Activated CD4-positive, alpha-beta T cell treated with anti-CD3 and anti-CD28 coated beads, Interleukin-2, amount 10 ng/mL, durations not matched to agents 7 days and 5 days (primary cell): Measurements from ENCODE around the gene SASH1. TPM values are rescaled to one million over a fixed set of nuclear protein-coding genes. Genes with fewer than 3 reads are reported as not detected.
A peak's percentile ranks its signal among the peaks of the same experiment; 100 is the strongest.

Experiments
- CTCF ChIA-PET: fragments of 350-600 bp; sonication (Branson Sonifier 250); formaldehyde crosslinking; loops from one replicate; lab custom pipeline; 2021; ENCODE audit warnings: antibody characterized with exemption; lab: Charles Lee
- POLR2A ChIA-PET: fragments of 350-600 bp; sonication (Branson Sonifier 250); formaldehyde crosslinking; loops from one replicate; lab custom pipeline; 2021; ENCODE audit warnings: antibody characterized with exemption; lab: Charles Lee
- DNase-seq: peaks from one replicate; pipeline ENCODE4 v3.0.0-alpha.2; 2020
- H3K27ac Mint-ChIP-seq: one replicate; pipeline ENCODE4 v1.8.0; 2021; ENCODE audit warnings: mild to moderate bottlenecking, moderate library complexity, mixed read lengths
- H3K27me3 Mint-ChIP-seq: one replicate; pipeline ENCODE4 v1.8.0; 2021; ENCODE audit warnings: mixed read lengths
- H3K36me3 Mint-ChIP-seq: one replicate; pipeline ENCODE4 v1.8.0; 2021; ENCODE audit warnings: low read depth, mixed read lengths
- H3K4me1 Mint-ChIP-seq: one replicate; pipeline ENCODE4 v1.8.0; 2021; ENCODE audit warnings: mixed read lengths
- H3K4me3 Mint-ChIP-seq: one replicate; pipeline ENCODE4 v1.8.0; 2021; ENCODE audit warnings: mild to moderate bottlenecking, moderate library complexity, mixed read lengths
- H3K9me3 Mint-ChIP-seq: one replicate; pipeline ENCODE4 v1.8.0; 2021; ENCODE audit warnings: mixed read lengths
- total RNA-seq, 2 experiments: library from RNA; stranded (reverse); gene quantifications; one replicate each; pipeline ENCODE4 v1.2.3, GENCODE V29; 2021

Gene SASH1
- total RNA-seq, 2 experiments from 2014 or later, result 0.47 to 0.50 TPM

GRCh38 chr6:148561629-148562028 lies 219.0 kb downstream of the SASH1 start:
- no peaks in the 10 kb centered on the region for H3K9me3 Mint-ChIP-seq
- no peak overlapping the region for H3K4me3 Mint-ChIP-seq
- H3K36me3 Mint-ChIP-seq, result no peaks in the 10 kb centered on the region
- POLR2A ChIA-PET, result no interaction called here
- H3K27ac Mint-ChIP-seq, result no peak overlapping the region
- H3K27me3 Mint-ChIP-seq, result peaks cover 22% of the 10 kb centered on the region
- CTCF ChIA-PET, result no interaction called here
- no peak for DNase-seq
- peaks cover 8% of the 10 kb centered on the region for H3K4me1 Mint-ChIP-seq

GRCh38 chr6:148563066-148563465 lies 220.4 kb downstream of the SASH1 start:
- POLR2A ChIA-PET, result no interaction called here
- Mint-ChIP-seq H3K9me3 (no peaks in the 10 kb centered on the region), H3K27me3 (peaks cover 16% of the 10 kb centered on the region), H3K4me3 (no peak overlapping the region), H3K4me1 (peaks cover 2% of the 10 kb centered on the region), H3K36me3 (no peaks in the 10 kb centered on the region), H3K27ac (no peak overlapping the region)
- DNase-seq, result no peak
- CTCF ChIA-PET, result no interaction called here

GRCh38 chr6:148564494-148565035 lies 221.9 kb downstream of the SASH1 start:
- DNase-seq, result no peak
- no peaks in the 10 kb centered on the region for H3K36me3 Mint-ChIP-seq
- ChIA-PET POLR2A (no interaction called here), CTCF (interaction anchor here (1.3 kb wide), 1 partner anchor 14 kb away, joined by 4 read pairs; no protein-coding TSS in a partner anchor)
- H3K4me1 Mint-ChIP-seq, result peaks cover 1% of the 10 kb centered on the region
- H3K4me3 Mint-ChIP-seq, result no peak overlapping the region
- peaks cover 13% of the 10 kb centered on the region for H3K27me3 Mint-ChIP-seq
- no peaks in the 10 kb centered on the region for H3K9me3 Mint-ChIP-seq
- no peak overlapping the region for H3K27ac Mint-ChIP-seq

- Mint-ChIP-seq H3K27me3 (peaks cover 13% of the 10 kb centered on the region), H3K27ac (no peak overlapping the region), H3K4me3 (no peak overlapping the region), H3K36me3 (no peaks in the 10 kb centered on the region), H3K9me3 (no peaks in the 10 kb centered on the region), H3K4me1 (peaks cover 1% of the 10 kb centered on the region)
- CTCF ChIA-PET, result no interaction called here
- DNase-seq, result no peak
- POLR2A ChIA-PET, result no interaction called here
Observed at GRCh38 chr6:148565321-148565926, 222.8 kb downstream of the SASH1 start.

GRCh38 chr6:148565930-148566663 lies 223.5 kb downstream of the SASH1 start:
- Mint-ChIP-seq H3K27ac (no peak overlapping the region), H3K4me3 (no peak overlapping the region), H3K4me1 (peaks cover 1% of the 10 kb centered on the region), H3K9me3 (no peaks in the 10 kb centered on the region), H3K27me3 (peaks cover 13% of the 10 kb centered on the region), H3K36me3 (no peaks in the 10 kb centered on the region)
- CTCF ChIA-PET, result no interaction called here
- no peak for DNase-seq
- POLR2A ChIA-PET, result no interaction called here

GRCh38 chr6:148566664-148567350 lies 224.2 kb downstream of the SASH1 start:
- ChIA-PET POLR2A (no interaction called here), CTCF (no interaction called here)
- peaks cover 1% of the 10 kb centered on the region for H3K4me1 Mint-ChIP-seq
- H3K36me3 Mint-ChIP-seq, result no peaks in the 10 kb centered on the region
- H3K27ac Mint-ChIP-seq, result no peak overlapping the region
- no peak overlapping the region for H3K4me3 Mint-ChIP-seq
- no peaks in the 10 kb centered on the region for H3K9me3 Mint-ChIP-seq
- DNase-seq, result no peak
- peaks cover 13% of the 10 kb centered on the region for H3K27me3 Mint-ChIP-seq

GRCh38 chr6:148570456-148570855 lies 227.8 kb downstream of the SASH1 start:
- no peaks in the 10 kb centered on the region for H3K36me3 Mint-ChIP-seq
- H3K4me3 Mint-ChIP-seq, result no peak overlapping the region
- peaks cover 8% of the 10 kb centered on the region for H3K27me3 Mint-ChIP-seq
- H3K4me1 Mint-ChIP-seq, result peaks cover 1% of the 10 kb centered on the region
- H3K27ac Mint-ChIP-seq, result no peak overlapping the region
- no peaks in the 10 kb centered on the region for H3K9me3 Mint-ChIP-seq
- ChIA-PET CTCF (no interaction called here), POLR2A (no interaction called here)
- DNase-seq, result no peak

- H3K4me1 Mint-ChIP-seq, result no peaks in the 10 kb centered on the region
- H3K27ac Mint-ChIP-seq, result no peak overlapping the region
- POLR2A ChIA-PET, result no interaction called here
- H3K4me3 Mint-ChIP-seq, result no peak overlapping the region
- H3K36me3 Mint-ChIP-seq, result no peaks in the 10 kb centered on the region
- DNase-seq, result no peak
- no peaks in the 10 kb centered on the region for H3K9me3 Mint-ChIP-seq
- CTCF ChIA-PET, result no interaction called here
- peaks cover 12% of the 10 kb centered on the region for H3K27me3 Mint-ChIP-seq
Observed at GRCh38 chr6:148572676-148573335, 230.2 kb downstream of the SASH1 start.

GRCh38 chr6:148573922-148574321 lies 231.3 kb downstream of the SASH1 start:
- Mint-ChIP-seq H3K4me1 (no peaks in the 10 kb centered on the region), H3K9me3 (no peaks in the 10 kb centered on the region), H3K36me3 (no peaks in the 10 kb centered on the region), H3K27ac (no peak overlapping the region), H3K4me3 (no peak overlapping the region), H3K27me3 (peaks cover 22% of the 10 kb centered on the region)
- ChIA-PET POLR2A (no interaction called here), CTCF (no interaction called here)
- DNase-seq, result no peak

GRCh38 chr6:148577687-148578488 lies 235.2 kb downstream of the SASH1 start:
- no peaks in the 10 kb centered on the region for H3K4me1 Mint-ChIP-seq
- POLR2A ChIA-PET, result no interaction called here
- no peaks in the 10 kb centered on the region for H3K36me3 Mint-ChIP-seq
- H3K27ac Mint-ChIP-seq, result no peak overlapping the region
- peaks cover 33% of the 10 kb centered on the region for H3K27me3 Mint-ChIP-seq
- no peaks in the 10 kb centered on the region for H3K9me3 Mint-ChIP-seq
- CTCF ChIA-PET, result interaction anchor here (0.7 to 1.3 kb wide), 5 partner anchors 9 to 371 kb away, joined by 3 to 4 read pairs (median 4); no protein-coding TSS in a partner anchor
- no peak overlapping the region for H3K4me3 Mint-ChIP-seq
- DNase-seq, result peak; percentile 42

- ChIA-PET POLR2A (no interaction called here), CTCF (interaction anchor here (1.1 to 1.3 kb wide), 2 partner anchors 10 to 14 kb away, joined by 4 read pairs; no protein-coding TSS in a partner anchor)
Observed at GRCh38 chr6:148578489-148578814, 235.8 kb downstream of the SASH1 start.

More at GRCh38 chr6:148578489-148578814, 235.8 kb downstream of the SASH1 start:
- Mint-ChIP-seq H3K9me3 (no peaks in the 10 kb centered on the region), H3K4me1 (no peaks in the 10 kb centered on the region), H3K36me3 (no peaks in the 10 kb centered on the region), H3K4me3 (no peak overlapping the region), H3K27me3 (peaks cover 34% of the 10 kb centered on the region), H3K27ac (no peak overlapping the region)
- DNase-seq, result no peak
